Measurements from ENCODE around the gene MRM1.

MRM1 gene

GRCh38 chr17:36601303-36602029 lies at the start of gene MRM1:
Gene MRM1 (plus strand): TSS chr17:36601583. CDS start chr17:36601811, 228 bp downstream.
- peak; percentile 81 to 89 for DNase-seq (ENCODE audit: low read depth in 1 of 2, low spot score in 1 of 2)

GRCh38 chr17:36553459-36553858 lies 47.9 kb upstream of the MRM1 start:
- no peak for DNase-seq (ENCODE audit: low read depth in 1 of 2, low spot score in 1 of 2)

- no peak for DNase-seq (ENCODE audit: low read depth in 1 of 2, low spot score in 1 of 2)
These were observed 35.3 kb upstream of the MRM1 start for GRCh38 chr17:36566081-36566480.

- DNase-seq (ENCODE audit: low read depth in 1 of 2, low spot score in 1 of 2): no peak
These were observed 26.4 kb upstream of the MRM1 start for GRCh38 chr17:36575028-36575427.

GRCh38 chr17:36576793-36577192 lies 24.6 kb upstream of the MRM1 start:
- DNase-seq (ENCODE audit: low read depth in 1 of 2, low spot score in 1 of 2): no peak

GRCh38 chr17:36578671-36579070 lies 22.7 kb upstream of the MRM1 start:
- no peak for DNase-seq (ENCODE audit: low read depth in 1 of 2, low spot score in 1 of 2)

GRCh38 chr17:36583787-36584186 lies 17.6 kb upstream of the MRM1 start:
- DNase-seq (ENCODE audit: low read depth in 1 of 2, low spot score in 1 of 2): no peak

GRCh38 chr17:36586138-36586537 lies 15.2 kb upstream of the MRM1 start:
- DNase-seq (ENCODE audit: low read depth in 1 of 2, low spot score in 1 of 2): no peak

GRCh38 chr17:36590082-36590481 lies 11.3 kb upstream of the MRM1 start:
- no peak for DNase-seq (ENCODE audit: low read depth in 1 of 2, low spot score in 1 of 2)

GRCh38 chr17:36591434-36592315 lies 9.7 kb upstream of the MRM1 start, which contains the start of gene DHRS11:
Gene DHRS11 (plus strand): TSS chr17:36591879. CDS start chr17:36592010, 131 bp downstream.
- peak; percentile 55 to 81 for DNase-seq (ENCODE audit: low read depth in 1 of 2, low spot score in 1 of 2)

GRCh38 chr17:36592316-36592715 lies 9.1 kb upstream of the MRM1 start:
- DNase-seq (ENCODE audit: low read depth in 1 of 2, low spot score in 1 of 2): no peak

GRCh38 chr17:36592716-36593321 lies 8.6 kb upstream of the MRM1 start:
- DNase-seq (ENCODE audit: low read depth in 1 of 2, low spot score in 1 of 2): no peak

- no peak for DNase-seq (ENCODE audit: low read depth in 1 of 2, low spot score in 1 of 2)
These were observed 7.6 kb upstream of the MRM1 start for GRCh38 chr17:36593656-36594316.

- no peak for DNase-seq (ENCODE audit: low read depth in 1 of 2, low spot score in 1 of 2)
These were observed 6.6 kb upstream of the MRM1 start for GRCh38 chr17:36594626-36595401.

- DNase-seq (ENCODE audit: low read depth in 1 of 2, low spot score in 1 of 2): no peak
These were observed 4.2 kb upstream of the MRM1 start for GRCh38 chr17:36597226-36597625.

- no peak for DNase-seq (ENCODE audit: low read depth in 1 of 2, low spot score in 1 of 2)
These were observed 3.3 kb upstream of the MRM1 start for GRCh38 chr17:36597866-36598777.

GRCh38 chr17:36598951-36599401 lies 2.4 kb upstream of the MRM1 start:
- no peak for DNase-seq (ENCODE audit: low read depth in 1 of 2, low spot score in 1 of 2)

- DNase-seq (ENCODE audit: low read depth in 1 of 2, low spot score in 1 of 2): no peak
These were observed 1.7 kb upstream of the MRM1 start for GRCh38 chr17:36599546-36600250.

GRCh38 chr17:36600465-36600864 lies 918 bp upstream of the MRM1 start:
- no peak for DNase-seq (ENCODE audit: low read depth in 1 of 2, low spot score in 1 of 2)
